ENCODE results near the gene HCRT. TPM values are rescaled to one million over a fixed set of nuclear protein-coding genes. Genes with fewer than 3 reads are reported as not detected.
"Not testable (repeated sequence)": the region's sequence is repeated elsewhere in the genome, so short reads cannot be mapped to it uniquely, and the experiment has no call there.

The HCRT gene
- total and polyA plus RNA-seq, 2 of the 8 experiments (the other 6 are each of a cell fraction or from before 2014, with no cell fraction given): not detected

- H3K79me2 ChIP-seq (ENCODE audit: control insufficient read depth in 1 of 2, insufficient read depth in 2 of 2, low read length in 2 of 2); H4K91ac ChIP-seq (replicated peaks; ENCODE audit: insufficient read length, low read length); H4K8ac ChIP-seq (ENCODE audit: extremely low read depth, insufficient read depth, low read length); H2AFZ ChIP-seq (ENCODE audit: low read length); H3K79me1 ChIP-seq (ENCODE audit: low read depth, low read length); DNase-seq (ENCODE audit: low read depth in 1 of 2, low spot score in 2 of 2); H3K14ac ChIP-seq (ENCODE audit: insufficient read length); H2BK20ac ChIP-seq (ENCODE audit: low read length); H3K9ac ChIP-seq (replicated peaks in 1 of 4; ENCODE audit: extremely low read depth in 1 of 4, low read depth in 3 of 4, low read length in 3 of 4); H2BK12ac ChIP-seq (ENCODE audit: low read depth, low read length); H2BK15ac ChIP-seq (ENCODE audit: low read length); H2BK5ac ChIP-seq (ENCODE audit: low read depth, low read length); H4K5ac ChIP-seq (ENCODE audit: insufficient read length, low read depth, low read length); H3K23ac ChIP-seq (ENCODE audit: insufficient read length); H2BK120ac ChIP-seq (replicated peaks; ENCODE audit: low read depth, low read length); H3K36me3 ChIP-seq (ENCODE audit: control insufficient read depth in 2 of 4, insufficient read depth in 4 of 4, low read length in 3 of 4); H4K20me1 ChIP-seq (replicated peaks in 1 of 2; ENCODE audit: control insufficient read depth in 1 of 2, insufficient read depth in 2 of 2, low read length in 2 of 2); H3K18ac ChIP-seq (ENCODE audit: extremely low read depth, low read length); H3K9me3 ChIP-seq (ENCODE audit: insufficient read depth in 2 of 2, low read depth in 1 of 2, low read length in 1 of 2); H3K4me3 ChIP-seq (ENCODE audit: extremely low read depth in 1 of 4, insufficient read depth in 2 of 4, low read depth in 3 of 4, low read length in 4 of 4); H2AK5ac ChIP-seq (ENCODE audit: low read depth, low read length); H3K4me2 ChIP-seq (ENCODE audit: insufficient read depth in 1 of 2, low read depth in 2 of 2, low read length in 2 of 2); H3K56ac ChIP-seq (replicated peaks; ENCODE audit: insufficient read length, low read depth, low read length); H3K4ac ChIP-seq (replicated peaks; ENCODE audit: insufficient read length, low read depth, low read length); H3K27ac ChIP-seq (ENCODE audit: low read depth, low read length); FAIRE-seq; H3K23me2 ChIP-seq (ENCODE audit: low read depth, low read length): not testable (repeated sequence)
- Histone ChIP-seq H3K27me3 (replicated peaks in 1 of 4; ENCODE audit: control insufficient read depth in 3 of 4, extremely low read depth in 1 of 4, insufficient read depth in 3 of 4, low read length in 3 of 4) (peaks cover 7 to 44% (median 36%) of the 10 kb centered on the region in 4 experiments), H3K4me1 (replicated peaks in 1 of 4; ENCODE audit: control insufficient read depth in 3 of 4, insufficient read depth in 4 of 4, low read length in 3 of 4) (peaks cover 0 to 10% (median 9%) of the 10 kb centered on the region in 4 experiments; a peak in 5 of 7 replicates)
- ChIA-PET POLR2A (ENCODE audit: partially characterized antibody) (interaction anchor here (0.9 to 1.3 kb wide), 2 partner anchors 66 to 341 kb away, joined by 3 to 5 read pairs; partner anchors contain the start of gene KAT2A), CTCF (ENCODE audit: partially characterized antibody) (interaction anchor here (0.6 to 5.1 kb wide), 9 partner anchors 8 to 217 kb away, joined by 3 to 28 read pairs (median 3); partner anchors contain the start of gene GHDC)
- 71% methylated on average over 3 of the region's 5 CpGs; no CpG with 5 or more reads in 1 of the 2 experiments for WGBS, 2 experiments (ENCODE audit: extremely low coverage in 1 of 2, insufficient coverage in 1 of 2, insufficient read length in 1 of 2, insufficient replicate concordance in 2 of 2, low coverage in 1 of 2, low lambda C conversion rate in 2 of 2, missing lambda C conversion rate in 1 of 2)
These were observed 939 bp upstream of the HCRT start for GRCh38 chr17:42186191-42186590.

All from H1 (cell line).